Stimulated activated CD8-positive, alpha-beta memory T cell treated with anti-CD3 and anti-CD28 coated beads, Interleukin-7, amount 100 ng/mL, for 4 hours (primary cell): ENCODE measurements around the gene WDR91.
A peak's percentile ranks its signal among the peaks of the same experiment; 100 is the strongest.
"Not testable (repeated sequence)": the region's sequence is repeated elsewhere in the genome, so short reads cannot be mapped to it uniquely, and the experiment has no call there.

Experiments
- DNase-seq, 2 donors: peaks; one replicate each; pipeline ENCODE4 v3.0.0-alpha.2; 2020; ENCODE audit warnings: low read depth in 2 of 2

WDR91 gene

DNA sequence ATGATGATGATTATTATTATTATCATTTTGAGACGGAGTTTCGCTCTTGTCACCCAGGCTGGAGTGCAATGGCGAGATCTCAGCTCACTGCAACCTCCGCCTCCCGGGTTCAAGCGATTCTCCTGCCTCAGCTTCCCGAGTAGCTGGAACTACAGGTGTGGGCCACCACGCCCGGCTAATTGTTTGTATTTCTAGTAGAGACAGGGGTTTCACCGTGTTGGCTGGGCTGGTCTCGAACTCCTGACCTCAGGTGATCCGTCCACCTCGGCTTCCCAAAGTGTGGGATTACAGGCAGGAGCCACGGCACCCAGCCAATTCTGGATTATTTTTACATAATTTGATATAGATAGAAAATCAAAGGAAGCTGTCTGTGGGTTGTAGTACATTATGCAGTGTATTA, 22.8 kb upstream of the WDR91 start:
- not testable (repeated sequence) for DNase-seq

DNA sequence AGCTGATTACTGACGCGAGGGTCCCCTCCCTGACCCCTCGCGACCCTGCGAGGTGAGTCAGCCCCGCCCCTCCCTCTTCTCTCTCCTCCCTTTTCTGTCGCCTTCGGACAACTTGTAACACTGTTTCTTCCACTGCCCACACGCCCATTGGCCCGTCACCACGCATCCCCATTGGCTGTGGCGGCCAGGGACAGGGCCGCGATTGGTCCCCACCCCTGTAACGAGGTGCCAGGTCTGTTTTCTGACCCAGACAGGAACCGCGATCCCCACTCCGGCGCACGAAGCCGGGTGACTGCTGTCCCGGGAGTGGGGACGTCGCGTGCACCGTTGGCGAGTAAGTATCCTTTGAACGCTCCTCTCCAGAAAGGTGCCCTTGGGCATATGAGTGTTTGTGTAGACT, 22.2 kb upstream of the WDR91 start, which contains the start of gene STRA8:
STRA8 (plus strand) TSS at position 269 of the 400 bp plus-strand sequence. CDS start 6,687 bp downstream, outside the sequence.
- DNase-seq, result no peak

DNA sequence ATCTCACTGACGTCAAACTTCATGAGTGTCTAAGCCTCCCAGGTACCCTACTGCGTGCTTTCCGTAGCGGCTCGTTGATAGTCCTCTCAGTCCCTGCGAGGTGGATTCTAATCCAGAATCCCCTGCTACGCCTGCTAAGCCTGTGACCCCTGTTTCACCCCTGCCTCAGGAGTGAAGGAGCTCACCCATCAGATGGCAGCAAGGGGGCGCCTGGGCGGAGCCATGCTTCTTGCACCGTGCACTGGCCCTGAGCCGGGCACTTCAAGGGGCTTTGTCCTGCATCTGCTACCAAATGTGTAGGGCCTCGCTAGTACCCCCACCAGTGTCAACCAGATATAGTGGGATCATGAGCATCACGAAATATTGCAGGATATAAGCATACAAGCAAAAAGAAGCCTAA, 21.4 kb upstream of the WDR91 start:
- no peak for DNase-seq

DNA sequence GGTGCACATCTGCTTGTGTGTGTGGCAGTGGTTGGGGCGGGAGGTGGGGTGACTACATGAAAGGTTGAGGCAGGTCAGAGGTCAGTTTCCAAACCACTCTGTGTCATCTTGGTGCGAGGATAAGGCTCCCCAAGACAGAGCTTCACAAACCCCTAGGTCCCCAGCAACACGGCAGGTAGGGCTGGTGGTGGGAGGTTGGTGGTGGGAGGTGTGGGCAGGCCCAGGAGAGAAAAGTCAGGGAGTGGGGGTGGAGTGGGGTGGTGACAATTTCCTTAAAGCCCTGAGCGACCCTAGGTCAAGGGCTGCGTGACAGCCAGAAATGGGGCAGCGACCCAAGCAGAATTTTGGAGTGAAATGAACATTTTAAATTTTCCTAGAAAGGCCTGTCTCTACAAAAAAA, 20.8 kb upstream of the WDR91 start:
- DNase-seq, result no peak

DNA sequence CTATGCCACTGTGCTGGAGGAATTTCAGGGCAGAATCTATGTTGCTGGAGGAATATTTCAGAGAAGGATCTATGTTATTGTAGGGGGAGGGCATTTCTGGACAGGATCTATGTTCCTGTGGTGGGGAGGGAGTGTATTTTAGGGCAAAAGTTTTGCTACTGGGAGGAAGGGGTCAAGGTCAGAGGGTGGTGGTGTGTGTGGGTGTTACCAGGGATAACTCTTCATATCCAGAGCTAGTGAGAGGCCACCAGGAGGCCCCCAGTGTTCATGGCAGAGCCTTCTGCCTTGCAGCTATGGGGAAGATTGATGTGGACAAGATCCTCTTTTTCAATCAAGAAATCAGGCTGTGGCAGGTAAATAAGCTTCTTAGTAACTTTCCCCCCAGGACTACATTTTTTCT, 20.4 kb upstream of the WDR91 start:
- DNase-seq, result no peak

DNA sequence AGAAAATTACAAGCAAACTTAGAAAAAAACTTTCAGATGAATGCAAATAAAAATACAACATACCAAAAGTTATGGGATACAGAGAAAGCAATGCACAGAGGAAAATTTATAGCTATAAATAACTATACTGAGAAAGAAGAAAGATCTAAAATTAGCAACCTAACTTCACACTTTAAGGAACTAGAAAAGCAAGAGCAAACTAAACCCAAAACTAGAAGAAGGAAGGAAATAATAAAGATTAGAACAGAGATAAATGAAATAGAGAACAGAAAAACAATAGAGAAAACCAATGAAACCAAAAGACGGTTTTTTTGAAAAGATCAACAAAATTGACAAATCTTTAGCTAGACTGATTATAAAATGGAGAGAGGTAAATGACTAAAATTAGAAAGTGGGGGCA, 12.7 kb upstream of the WDR91 start:
- DNase-seq, result no peak

DNA sequence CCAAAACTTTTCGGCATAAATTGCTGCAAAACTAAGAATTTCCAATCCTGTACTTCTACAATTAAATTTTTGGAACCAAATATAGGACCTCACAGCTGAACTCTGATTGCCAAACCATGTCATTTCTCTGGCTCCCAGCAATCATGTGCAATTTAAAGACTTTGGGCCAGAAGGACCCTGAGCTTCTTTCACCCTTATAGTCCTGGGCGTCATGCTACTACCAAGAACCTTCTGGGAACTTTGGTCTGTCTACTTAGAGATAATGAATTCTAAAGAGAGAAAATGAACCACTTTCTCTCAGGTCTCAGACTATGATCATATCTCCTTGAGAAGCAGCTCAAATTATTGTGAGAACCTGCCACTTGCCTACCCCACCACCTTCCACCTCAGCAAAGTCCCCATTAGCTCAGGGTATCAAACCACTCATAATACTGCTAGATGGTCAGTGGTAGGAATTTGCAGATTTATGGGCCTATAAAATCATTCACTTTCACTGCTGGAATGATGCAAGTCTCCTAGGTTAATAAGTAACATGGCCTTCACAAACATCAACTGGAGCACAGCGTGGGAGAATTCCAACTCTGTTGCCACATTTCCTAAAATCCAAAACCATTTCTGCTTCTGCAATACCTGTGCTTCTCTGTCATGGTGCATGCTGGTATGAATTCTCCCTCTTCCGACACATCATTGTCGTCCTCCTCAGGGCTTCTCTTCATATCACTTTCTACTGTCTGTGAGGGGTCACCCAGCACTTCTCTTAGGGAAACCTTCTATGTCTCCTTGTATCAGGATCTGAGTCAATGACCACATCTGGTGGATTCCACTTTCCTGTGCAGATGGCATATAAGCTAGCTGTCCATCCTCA, 6.6 kb upstream of the WDR91 start:
- no peak for DNase-seq

DNA sequence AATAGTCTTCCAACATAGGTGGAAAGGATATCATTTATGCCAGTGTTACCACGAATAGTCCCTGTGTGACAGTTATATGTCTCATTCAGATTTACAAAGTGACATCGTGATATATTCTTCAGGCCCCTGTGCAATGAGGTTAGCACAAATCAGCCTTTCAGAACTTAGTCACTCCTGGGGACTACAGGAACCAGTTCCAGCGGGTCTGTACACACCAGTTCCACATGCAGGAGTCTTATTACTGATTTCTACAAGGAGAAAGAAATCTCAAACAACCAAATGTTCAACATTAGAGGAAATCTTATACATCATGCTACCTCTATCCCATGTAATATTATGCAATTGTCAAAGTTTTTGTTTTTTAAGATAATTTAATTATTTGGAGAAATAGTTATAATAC, 4.4 kb upstream of the WDR91 start:
- DNase-seq, result no peak

DNA sequence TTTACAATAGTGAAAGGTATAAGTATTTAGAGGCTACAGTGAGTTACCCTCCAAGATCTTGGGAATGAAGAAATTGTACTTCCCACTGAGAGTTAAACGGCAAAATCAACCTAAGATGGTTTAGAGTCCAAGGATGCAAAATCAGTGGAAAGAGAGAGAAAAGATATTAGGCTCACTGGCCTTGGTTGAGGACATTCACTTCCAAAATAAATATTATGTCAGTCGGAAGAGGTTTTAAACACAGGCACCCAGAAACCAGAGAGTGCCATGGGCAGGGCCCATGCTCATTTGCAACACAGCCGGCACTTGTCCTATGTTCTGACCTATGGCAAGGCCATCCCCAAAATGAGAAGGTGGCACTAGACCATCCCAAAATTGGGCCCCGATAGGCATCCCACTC, 3.9 kb upstream of the WDR91 start:
- no peak for DNase-seq

DNA sequence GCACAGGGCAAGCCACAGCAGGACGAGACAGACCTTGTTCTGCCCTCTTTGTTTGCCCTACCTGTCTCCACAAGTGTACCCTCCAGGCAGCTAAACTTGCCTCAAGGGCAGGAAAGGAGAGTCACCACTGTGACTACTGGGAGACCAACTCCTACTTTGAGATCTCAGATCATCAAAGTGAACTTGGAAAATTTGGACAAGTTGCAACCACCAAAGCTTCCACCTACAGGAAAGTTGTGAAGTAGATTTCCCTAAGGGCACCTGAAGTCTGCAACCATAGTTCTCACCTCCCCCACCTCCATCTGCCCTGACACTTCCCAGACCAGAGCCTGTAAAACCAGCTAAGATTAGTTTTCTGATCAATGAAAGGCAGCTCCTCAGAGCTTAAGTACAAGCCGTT, 2.5 kb upstream of the WDR91 start:
- DNase-seq, result no peak

DNA sequence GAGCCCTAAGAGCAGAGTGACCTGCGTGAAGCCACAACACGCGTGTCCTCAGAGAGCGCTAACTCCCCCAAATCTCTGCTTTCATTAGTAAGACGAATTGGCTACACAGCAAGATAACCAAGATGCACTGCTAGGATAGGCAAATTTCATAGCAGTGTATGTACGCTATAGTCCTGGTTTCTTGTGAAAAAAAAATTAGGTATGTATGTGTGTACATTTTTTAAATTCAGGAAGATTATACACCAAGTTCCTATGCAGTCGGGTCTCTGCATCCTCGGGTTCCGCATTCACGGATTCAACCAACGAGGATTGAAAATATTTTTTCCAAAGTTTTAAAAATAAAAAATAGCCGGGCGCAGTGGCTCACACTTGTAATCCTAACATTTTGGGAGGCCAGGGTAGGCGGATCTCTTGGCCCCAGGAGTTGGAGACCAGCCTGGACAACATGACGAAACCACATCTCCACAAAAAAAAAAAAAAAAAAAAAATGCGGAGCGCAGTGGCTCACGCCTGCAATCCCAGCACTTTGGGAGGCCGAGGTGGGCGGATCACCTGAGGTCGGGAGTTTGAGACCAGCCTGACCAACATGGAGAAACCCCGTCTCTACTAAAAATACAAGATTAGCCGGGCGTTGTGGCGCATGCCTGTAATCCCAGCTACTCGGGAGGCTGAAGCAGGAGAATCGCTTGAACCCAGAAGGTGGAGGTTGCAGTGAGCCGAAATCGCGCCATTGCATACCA, 790 bp upstream of the WDR91 start:
- not testable (repeated sequence) for DNase-seq

DNA sequence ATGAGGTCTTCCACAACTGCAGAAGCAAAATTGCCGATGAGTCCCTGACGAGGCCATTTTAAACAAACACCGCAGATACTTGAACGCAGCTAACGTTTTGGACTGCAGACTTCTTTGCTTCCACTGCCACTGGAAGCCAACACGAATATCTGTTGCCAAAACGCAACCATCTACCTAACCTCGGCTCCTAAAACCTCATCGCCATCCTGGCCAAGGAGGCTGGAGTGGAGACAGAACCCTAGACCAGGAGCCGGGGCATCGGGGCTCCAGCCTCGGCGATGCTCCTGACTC, 493 bp downstream of the WDR91 start:
- DNase-seq, result peak in 1 of 2 donors; percentile 3

DNA sequence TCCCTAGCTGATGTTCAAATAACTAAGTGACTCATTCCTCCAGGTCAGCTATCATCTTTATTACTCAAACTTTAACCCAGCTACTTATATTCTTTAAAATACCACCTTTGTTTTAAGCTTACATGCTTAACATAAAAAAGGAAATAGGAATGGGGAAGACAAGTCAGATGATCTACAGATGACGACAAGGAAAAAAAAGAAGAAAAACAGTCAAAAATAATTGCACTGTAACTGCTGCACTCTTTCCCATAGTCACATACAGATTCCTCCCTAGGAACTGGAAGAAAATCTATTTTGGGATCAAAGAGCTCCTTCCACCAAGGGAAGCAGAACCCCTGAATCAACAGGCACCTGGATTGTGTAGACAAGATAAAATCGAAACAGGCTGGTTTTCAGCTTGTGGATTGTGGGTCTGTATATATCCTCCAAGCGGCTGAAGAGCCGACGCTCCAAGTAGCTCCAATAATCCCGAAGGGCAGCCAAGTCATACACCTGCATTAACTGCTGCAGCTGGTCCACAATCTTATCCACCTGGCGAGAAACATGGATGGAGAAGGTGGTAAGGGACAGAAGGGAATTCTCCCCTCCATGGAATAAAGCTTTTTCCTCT, 2.0 kb downstream of the WDR91 start:
- DNase-seq, result no peak

DNA sequence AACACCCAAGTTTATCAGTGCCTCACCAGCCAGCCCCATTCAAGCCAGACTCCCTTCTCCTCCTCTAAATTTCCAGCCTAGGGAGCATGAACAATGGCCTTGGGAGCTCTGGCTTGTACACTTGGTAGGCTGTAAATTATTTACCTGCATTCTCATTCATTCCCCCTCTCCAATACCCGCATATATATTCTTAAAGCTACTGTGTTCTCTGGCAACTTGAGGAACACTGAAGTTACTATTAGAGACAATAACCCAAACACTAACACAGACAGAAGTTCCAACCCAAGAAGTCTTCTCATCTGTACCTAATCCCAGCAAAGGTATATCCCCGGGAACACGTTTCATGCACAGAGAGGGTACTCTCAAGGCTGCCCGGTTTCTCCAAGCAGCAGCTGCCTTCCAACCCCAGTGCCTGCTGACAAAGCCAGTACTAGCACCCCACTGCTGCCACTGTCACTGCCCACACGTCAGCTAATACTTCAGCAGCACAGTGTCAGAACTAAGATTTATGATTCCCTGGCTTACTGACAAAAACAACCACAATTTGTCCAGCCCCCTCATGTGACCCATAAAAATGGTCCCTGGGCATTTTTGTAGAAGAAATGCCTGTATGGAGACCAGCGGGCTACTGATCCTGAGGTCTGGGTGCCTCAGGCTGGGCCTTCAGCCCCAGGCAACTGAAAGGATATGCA, 3.1 kb downstream of the WDR91 start:
- no peak for DNase-seq

DNA sequence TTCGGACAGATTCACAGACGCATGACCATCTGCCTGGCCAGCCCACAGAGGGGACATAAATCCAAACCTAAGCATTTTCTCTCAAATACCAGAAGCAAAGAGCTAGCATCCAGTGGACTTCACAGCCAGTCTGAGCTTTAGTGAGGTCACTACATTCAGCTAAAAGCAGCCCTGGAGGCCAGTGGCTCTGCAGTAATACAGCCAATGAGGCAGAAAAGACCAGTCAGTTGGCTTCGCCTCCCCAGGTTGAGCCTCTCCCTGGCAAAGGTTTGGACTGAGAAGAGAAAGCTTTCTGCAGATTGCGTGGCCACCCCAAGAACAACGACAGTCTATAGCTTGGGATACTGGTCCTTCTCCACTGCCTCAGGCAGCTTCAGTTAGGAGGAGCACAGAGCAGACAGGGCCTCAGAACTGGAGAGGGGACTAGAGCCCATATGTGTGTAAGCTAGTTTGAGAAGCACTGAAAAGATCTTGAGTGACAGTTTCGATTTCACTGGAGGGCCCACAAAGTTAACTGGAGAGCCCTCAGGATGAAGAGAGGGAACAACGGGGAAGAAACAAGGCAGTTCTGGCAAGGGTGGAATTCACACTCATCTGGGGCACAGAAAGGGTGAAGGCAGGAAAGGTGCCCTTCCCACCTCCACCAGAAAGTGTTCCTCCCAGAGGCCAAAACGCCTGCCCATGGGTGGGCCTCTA, 3.8 kb downstream of the WDR91 start:
- no peak for DNase-seq

DNA sequence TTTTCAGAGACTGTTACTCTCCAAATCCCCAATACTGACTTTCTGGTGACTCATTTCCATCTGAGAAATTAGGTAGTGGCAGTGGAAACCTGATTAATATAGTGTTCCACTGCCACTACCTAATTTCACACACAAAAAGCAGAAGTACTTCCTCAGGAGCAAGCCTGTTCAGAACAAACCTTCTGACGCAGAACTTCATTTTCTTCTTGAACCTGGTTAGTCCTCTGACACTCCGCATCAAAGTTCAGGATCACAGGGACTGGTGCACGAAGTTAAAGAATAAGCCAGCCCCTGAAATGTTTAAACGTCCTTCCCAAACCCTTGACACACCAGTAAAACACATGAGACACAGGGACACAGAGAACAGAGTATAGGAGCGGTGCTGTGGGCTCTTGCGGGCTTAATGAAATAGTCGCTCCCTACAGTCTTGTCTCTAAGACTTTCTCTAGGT, 4.4 kb downstream of the WDR91 start:
- DNase-seq, result no peak

DNA sequence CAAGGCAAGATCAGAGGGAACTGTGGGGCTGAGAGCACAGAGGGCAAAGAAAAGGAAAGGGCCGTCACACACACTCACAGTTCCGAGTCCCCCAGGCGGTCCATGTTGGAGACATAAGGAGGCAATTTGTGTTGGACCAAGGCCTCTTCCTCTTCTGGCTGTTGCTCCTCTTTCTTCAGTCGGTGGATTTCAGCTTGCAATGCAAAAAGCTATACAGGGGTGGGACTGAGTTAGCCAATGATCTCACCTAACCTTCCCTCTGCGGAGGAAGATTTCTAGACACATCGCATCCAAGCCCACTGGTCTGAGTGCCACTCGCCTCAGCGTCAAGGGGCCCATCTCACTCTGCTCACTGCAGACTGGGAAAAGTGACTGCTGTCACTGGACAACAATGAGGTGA, 5.5 kb downstream of the WDR91 start:
- no peak for DNase-seq

DNA sequence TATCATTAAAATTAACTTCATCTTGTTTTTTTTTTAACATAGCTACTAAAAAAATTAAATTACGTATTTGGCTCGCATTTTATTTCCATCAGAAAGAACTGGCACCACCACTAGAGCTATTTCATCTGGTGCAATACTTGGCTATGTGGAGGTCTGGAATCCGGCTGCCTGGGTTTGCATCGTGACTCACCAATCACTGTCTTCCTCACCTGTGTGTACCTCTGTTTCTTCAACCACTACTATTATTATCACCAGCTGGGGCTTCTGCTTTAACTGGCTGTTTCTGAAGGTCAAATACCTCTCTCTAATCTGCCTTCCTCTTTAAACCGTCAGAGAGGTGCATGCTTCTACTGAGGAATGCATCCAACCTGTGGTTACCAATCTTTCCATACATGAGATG, 6.5 kb downstream of the WDR91 start:
- DNase-seq, result no peak

DNA sequence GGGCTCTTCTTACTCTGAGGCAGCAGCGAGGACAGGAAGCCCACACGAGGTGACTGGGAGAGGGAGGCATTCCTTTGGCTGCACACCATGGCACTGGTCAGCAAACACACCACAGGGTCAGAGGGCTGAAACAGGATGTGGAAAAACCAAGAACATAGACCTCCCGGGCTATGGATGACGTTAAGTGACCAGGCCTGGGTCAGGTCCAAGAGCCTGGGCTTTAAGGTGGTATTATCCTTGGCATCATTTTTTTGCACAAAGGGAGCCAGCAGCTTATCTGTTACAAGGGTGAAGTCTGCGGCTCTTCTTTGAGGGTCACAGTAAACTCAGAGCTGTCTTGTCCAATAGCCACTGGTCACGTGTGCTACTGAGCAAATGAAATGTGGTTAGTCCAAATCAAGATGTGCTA, 7.0 kb downstream of the WDR91 start:
- DNase-seq, result no peak

DNA sequence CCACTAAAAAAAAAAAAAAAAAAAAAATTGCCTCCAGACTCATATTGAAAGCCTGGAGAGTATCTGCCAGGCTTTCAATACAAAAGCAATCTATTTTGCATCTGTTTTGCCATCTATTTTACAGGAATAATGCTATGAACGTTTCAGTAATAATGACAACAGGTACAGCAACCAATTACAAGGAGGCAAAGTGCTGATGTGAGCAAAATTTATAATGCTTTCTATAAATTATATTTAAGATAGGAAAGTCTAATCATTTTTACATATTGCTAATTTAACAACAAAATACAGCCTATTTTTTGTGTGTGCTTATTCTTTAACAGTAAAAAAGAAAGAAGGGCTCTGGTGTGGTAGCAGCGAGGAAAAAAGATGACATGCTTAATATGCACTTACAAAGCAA, 10.0 kb downstream of the WDR91 start:
- DNase-seq, result no peak

DNA sequence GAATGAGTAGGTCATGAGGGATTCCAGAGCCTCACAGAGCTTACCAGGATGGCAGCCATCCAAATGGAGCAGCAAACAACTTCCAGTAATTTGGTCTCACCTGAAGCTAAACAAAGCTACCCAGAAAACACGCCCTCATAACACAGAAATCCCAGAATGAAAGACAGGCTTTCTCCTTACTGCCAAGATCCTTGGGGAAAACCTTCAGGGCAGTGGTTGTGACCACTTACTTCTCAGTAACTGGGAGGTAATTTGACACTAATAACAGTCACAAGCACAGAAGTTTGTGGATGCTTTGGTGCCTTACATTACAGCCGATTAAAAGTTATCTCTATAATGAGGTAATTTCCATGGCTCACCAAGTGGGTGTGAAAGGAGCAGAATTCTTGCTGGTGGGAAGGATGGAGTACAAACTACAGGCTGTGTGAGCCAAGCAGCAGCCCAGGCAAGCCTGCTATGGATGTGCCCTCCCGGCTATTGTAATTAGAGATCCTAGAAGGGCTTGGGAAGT, 10.4 kb downstream of the WDR91 start:
- no peak for DNase-seq
